22Rv1 (cell line): ENCODE data around the gene NFATC1.

ENCODE experiments used
- ZFX ChIP-seq: fragments of 450-650 bp; IDR thresholded peaks from 2 replicates; pipeline ENCODE4 v1.6.1; 2017; ENCODE audit warnings: antibody characterized with exemption, borderline replicate concordance
- TF ChIP-seq, protein P1 (sequence below): fragments of 450-650 bp; IDR thresholded peaks from 2 replicates; pipeline ENCODE4 v1.5.1; 2017; ENCODE audit warnings: mild to moderate bottlenecking

DNA sequence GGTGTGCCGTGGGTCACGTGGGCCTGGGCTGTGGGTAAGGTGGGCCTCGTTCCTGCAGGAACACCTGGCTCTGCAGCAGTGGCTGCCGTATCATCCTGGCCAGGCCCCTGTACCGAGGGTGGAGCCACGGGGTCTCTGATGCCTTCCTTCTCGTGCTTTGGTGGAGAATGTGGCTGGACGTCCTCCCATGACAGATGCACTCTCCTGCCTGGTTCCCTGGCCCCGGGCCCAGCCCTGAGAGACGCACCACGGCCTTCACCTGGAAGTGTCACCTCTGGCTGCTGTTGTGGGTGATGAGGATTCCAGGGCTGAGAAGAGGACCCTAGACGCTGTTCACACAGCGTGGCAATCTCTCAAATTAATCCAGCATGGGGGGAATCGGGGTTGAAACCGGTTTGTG, 49.5 kb downstream of the NFATC1 start:
- TF ChIP-seq, protein P1, sequence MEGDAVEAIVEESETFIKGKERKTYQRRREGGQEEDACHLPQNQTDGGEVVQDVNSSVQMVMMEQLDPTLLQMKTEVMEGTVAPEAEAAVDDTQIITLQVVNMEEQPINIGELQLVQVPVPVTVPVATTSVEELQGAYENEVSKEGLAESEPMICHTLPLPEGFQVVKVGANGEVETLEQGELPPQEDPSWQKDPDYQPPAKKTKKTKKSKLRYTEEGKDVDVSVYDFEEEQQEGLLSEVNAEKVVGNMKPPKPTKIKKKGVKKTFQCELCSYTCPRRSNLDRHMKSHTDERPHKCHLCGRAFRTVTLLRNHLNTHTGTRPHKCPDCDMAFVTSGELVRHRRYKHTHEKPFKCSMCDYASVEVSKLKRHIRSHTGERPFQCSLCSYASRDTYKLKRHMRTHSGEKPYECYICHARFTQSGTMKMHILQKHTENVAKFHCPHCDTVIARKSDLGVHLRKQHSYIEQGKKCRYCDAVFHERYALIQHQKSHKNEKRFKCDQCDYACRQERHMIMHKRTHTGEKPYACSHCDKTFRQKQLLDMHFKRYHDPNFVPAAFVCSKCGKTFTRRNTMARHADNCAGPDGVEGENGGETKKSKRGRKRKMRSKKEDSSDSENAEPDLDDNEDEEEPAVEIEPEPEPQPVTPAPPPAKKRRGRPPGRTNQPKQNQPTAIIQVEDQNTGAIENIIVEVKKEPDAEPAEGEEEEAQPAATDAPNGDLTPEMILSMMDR, result no peak
- TF ChIP-seq ZFX, result no peak
